GM19193 (cell line): ENCODE data around the gene EFNA2.

Source experiments
- POLR2A ChIP-seq: IDR thresholded peaks from 4 replicates; pipeline ENCODE4 v1.6.1; 2011; ENCODE audit not compliant: insufficient read depth, insufficient read length; ENCODE audit errors: extremely low read depth

The EFNA2 gene

DNA sequence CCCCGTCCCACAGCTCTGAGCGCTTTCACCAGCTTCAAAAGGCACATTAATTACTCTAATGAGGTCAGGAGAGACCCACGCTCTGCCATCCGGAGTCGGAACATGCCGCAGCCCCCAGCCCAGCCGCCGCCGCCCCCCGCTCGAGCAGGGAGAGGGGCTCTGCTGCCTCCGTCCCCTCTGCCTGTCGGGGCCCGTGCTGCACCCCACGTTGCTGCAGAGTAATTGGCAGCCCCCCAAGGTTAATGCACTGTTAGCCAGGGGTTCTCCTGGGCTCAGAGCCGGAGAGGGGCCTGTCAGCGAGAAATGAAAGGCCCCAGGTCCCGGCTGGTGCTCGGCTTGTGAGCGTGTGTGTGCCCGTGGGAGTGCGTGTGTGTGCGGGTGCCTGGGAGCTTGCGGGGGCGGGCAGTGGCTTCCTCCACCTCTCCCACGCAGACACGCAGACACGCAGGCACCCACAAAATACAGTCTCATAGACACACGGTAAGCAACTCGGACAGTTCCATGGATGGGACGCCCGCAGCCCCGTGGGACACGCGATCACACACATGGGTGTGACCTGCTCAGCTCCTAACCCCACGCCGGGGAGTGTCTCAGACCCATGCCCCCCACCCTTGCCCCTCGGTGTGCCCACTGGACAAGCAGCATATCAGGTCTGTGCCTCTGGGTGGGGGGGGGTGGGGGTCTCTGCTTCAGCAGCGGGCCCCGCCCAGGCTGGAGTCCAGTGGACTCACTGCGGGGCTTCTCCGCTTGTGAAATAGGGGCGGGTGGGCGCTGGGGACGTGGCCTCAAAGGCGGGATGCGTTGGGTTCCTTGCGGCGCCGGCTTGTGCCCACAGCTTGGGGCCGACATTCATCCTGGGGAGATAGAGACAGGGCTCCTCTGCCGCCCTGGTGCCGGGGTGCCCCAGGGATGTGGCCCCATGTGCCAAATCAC, 4.8 kb upstream of the EFNA2 start:
- no peak for TF ChIP-seq POLR2A

DNA sequence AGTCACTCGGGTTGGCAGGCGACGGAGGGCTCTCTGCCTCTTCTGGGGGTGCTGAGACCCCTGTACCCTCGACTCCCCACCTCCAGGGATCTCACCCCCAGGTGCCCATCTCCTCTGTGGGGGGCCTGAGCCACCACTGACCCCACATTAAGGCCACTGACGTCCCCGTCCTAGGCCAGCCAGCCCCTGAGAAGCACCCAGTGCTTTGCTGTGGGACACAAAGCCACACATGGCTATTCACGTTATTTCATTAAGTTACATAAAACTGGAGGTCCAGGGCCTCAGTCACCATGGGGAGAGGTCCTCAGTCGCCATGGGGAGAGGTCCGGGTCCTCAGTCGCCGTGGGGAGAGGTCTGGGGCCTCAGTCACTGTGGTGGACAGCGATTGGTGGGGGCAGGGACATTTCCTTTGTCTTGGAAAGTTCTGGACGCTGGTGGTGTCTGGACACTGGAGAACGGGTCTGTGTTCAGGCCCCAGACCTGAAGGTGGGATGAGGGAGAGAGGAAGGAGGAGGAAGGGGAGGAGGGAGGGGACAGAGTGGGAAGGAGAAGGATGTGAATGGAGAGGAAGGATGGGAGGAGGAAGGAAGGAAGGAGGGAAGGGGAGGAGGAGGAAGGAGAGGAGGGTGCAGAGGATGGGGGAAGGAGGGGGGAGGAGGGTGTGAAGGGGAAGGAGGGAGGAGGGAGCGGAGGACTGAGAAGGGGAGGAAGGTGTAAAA, 3.9 kb upstream of the EFNA2 start:
- no peak for TF ChIP-seq POLR2A

DNA sequence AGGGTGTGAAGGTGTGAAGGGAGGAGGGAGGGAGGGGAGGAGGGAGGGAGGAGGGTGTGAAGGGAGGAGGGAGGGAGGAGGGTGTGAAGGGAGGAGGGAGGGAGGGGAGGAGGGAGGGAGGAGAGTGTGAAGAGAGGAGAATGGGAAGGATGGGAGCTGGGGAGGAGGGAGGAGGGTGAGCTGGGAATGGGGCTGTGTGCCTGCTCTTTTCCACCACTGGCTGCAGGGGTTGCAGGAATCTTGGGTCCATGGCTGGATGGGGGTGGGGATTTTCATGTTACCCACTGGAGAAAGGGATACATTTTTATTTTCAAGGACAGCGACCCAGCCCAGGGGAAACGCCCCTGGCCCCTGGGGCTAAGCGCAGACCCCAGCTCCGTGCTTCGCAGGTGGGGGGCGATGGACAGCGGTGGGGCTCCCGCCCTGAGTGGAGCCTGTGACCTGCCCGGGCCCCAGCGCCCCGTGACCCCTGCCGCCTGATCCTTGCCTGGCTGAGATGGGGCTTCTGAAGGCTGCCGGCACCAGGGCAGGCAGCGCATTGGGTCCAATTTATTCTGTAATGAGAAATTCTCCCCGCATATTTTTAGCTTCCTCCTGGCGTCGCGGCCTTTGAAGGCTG, 3.0 kb upstream of the EFNA2 start:
- TF ChIP-seq POLR2A: no peak

DNA sequence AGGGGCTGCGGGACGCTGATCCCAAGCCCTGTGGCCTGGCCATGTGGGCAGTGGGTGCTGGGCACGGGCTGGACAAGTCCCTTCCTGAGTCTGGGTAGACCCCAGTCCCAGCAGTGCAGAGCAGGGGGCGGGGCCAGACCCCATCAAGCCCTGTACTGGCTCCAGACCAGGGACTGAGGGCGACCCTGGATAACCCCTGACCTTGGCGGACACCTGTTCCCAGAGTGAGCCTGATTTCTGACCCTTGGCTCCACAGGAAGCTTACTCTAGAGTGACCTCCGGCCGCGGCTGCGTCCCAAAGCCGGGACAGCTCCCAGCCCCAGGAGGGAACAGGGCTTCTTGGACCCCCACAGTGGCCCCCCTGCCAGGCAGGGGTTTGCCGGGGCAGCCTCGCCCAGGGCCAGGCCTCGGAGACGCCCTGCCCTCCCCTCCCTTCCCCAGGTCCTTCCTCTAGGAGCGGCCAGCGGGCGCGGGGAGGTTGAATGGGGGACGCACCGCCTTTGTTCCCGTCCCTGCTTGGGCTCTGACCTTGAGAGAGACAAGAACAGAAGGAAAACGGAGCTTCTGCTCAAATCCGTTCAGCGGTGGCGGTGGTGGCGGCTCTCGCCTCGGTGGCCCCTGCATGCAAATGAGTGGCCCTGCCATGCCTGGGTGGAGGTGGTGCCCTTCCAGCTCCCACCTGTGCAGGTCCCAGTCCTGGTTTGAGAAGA, 2.3 kb upstream of the EFNA2 start:
- no peak for TF ChIP-seq POLR2A

DNA sequence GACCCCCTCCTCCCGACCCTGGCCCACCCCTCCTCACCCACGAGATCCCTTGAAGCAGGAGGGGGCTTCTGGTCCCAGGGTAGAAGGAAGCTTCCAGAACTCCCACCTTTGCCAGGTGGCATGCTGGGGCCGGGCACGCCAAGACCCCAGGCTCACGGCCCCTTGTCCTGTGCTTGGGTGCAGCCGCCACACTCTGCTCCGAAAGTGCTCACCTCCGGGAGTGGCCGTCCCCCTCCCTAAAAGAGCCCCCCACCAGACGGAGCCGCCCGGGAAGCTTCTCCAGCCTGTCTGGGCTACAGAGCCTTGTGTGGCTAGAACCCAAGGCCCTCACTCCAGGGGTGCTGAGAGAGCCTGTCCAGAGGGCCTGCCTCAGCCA, 1.8 kb upstream of the EFNA2 start:
- no peak for TF ChIP-seq POLR2A

DNA sequence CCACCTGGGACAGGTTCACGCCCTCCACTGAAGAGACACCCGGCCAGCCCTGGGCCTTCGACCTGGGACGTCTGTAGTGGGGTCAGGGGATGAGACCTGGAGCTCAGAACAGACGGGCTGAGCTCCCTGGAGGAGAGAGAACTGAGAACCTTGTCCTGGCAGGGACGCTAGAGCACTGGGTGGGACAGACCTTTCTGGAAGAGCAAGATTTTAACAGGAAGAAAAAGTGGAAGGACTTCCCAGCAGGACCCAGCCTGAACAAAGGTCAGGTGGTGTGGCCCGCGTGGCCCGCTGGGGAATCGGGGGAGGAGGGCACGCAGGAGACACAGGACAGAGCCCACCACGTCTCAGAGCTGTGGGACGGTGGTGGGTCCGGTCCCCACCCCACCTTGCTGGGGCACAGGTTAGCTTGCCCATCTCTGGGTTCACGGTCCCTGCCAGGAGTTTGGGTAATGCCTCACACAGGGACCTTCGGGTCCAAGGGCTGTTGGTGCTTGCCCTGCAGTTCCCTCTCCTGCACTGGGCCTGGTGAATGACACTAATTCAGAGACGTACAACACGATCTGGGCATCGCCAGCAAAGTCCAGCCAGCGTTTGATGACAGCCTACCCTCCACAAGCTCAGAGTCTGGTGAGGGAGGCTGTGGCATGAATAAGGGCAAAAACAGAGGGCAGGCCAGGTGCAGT, 1.2 kb upstream of the EFNA2 start:
- no peak for TF ChIP-seq POLR2A

DNA sequence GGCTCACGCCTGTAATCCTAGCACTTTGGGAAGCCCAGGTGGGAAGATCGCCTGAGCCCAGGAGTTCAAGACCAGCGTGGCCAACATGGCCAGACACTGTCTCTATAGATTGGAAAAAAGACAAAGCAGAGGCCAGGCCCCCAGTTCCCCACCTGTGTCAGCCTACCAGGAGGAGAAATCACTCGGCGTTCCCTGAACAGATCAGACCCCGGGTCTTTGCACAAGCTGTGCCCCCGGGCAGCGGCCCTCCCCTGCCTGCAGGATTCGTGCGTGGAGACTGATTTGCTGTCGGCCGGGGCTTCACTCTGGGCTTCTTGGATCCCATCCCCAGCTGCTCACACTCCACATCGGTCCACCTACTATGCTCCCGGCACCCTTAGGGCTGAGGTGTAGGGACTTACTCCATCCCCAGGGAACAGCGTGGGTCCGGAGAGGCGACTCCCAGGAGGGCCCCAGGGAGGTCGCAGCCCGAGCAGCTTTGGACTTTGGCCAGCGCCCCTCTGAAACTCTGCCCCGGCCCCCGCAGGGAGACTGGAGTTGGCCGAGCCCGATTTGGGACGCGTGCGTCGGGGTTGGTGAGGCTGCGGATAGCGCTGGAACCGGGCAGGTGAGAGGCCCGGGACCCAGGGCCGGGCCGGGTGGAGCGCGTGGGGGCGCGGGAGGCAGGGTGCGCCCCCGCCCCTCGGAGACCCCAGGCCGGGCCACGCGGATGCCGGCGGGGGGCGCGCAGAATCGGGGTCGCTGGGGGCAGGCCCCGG, 515 bp upstream of the EFNA2 start:
- no peak for TF ChIP-seq POLR2A

DNA sequence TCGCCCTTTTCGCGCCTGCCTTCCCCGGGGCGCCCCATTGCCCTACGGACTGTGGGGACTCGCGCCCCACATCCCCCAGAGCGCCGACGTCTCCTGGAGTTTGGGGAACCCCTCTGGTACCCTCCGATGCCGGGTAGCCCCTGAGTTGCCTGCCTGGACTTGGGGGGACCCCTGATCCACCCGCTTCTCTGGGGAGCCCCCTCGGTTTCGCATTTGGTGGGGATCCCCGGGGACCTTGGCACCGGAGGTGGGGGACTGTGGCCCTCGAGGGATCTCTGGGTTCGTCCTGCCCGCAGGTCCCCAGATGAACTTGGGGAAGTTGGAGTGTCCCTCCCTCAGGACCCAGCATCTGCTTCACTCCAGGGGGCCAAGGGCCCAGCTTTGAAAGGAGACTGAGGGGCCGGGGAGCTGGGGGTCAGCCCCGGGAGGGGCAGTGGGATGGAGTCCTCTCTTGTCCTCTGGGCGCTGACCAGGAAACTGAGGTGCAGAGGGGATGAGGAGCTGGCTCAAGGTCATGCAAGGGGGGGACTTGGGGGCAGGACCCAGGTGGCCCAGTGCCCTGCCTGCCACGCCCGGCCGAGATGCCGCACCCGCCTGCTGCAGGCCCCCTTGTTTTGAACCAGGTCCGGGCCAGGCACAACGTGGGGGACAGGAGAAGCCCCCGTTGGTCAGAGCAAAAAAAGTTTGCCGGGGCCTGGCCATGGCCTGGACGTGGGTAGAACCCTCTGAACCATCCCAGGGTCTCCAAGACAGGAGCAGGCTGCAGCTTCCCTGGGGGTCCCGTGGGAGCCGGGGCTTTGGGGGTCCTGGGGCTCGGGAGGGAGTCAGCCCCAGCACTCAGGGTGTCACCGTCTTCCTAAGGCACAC, 1.0 kb downstream of the EFNA2 start:
- TF ChIP-seq POLR2A: no peak

DNA sequence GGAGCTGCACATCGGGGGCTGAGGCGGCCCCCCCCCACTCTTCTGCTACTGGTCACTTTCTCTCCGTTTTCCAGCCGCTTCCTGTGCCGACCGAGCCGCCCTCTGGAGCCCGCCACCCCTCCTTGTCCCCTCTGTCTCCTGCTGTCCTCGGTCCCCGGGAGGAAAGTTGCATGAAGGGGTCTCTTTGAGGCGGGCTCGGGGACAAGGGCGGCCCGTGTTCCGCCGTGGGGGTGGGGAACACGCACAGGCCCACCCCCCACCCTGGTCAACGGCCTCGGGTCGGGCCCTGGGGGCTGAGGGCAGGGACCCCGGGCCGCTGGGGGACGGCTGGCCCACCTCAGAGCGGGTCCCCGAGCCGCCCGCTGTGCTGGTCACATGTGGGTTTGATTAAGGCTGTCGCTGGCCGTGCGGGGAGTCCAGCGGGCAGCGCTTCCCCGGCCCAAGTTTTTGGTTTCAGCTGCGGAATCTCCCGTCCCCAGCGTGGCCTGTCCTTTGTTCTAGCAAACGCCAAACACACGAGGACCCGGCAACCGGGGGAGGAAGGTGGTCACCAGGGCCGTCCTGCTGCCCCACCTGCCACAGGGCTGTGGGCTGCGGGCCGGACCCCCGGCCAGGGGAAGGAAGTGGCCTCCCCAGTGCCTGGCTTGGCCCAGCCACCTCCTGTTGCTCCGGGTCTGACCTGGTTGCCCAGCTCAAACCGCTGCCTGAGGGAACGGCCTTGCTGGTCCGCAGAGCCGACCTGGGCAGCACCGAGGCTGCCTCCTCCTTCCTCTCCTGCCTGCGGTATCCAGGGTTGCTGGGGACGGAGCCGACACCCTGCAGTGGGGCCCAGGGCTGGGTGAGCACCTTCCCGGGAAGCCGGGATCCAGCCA, 1.9 kb downstream of the EFNA2 start:
- no peak for TF ChIP-seq POLR2A

DNA sequence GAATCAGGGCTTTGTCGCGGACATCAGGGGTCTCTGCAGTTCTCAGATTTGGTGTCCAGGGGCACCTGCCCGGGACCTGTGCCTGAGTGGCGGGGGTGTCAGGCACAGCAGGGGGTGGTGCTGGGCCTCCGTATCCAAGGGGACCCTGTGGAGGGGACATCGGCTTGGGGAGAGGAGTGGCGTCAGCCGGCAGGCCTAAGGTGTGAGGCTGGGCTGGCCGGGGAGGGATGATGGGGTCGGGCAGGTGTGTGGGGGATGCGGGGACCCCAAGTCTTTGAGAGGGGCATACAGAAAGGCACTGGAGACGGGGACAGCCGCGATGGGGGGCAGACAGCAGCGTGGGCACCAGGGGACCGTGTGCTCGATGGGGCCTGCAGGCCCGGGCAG, 2.5 kb downstream of the EFNA2 start:
- TF ChIP-seq POLR2A: no peak

DNA sequence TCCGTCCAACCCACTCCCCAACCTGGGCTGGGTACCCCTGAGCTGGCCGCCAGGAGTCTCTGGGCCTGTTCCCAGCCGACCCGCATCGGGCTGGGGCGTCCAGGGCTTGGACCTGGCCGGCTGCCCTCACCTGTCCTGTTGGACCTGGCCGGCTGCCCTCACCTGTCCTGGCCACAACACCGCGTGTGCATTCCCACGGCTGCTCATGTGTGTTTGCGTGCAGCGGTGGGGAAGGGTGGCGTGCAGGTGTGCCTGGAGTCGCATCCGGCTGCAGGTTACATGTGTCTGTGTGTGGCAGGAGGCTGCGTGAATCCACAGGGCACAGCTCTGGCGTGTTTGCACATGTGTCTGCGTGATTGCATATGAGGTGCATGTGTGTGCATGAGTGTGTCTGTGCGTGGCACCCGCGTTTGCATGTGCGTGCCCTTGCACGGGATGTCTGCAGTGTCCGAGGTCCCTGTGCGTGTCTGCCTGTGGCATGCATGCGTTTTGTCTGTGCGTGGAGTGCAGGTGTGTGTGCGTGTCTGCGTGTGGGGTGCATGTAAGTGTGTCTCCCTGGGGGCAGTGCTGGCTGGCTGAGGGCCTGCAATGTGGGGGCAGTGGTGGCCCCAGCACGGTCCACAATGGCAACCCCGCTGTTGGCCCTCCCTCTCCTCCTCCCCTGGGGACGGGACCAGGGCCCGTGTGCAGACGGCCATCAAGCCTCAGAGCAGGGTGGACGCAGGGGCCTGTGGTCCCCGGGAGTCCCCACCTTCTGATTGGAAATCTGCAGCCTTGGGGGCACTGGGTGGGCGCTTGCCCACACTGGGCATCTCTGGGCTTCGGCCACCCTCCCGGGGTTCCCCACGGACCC, 3.4 kb downstream of the EFNA2 start:
- no peak for TF ChIP-seq POLR2A
